ENCODE measurements around the gene ASXL1. TPM values are rescaled to one million over a fixed set of nuclear protein-coding genes. Genes with fewer than 3 reads are reported as not detected.
"Not testable (repeated sequence)": the region's sequence is repeated elsewhere in the genome, so short reads cannot be mapped to it uniquely, and the experiment has no call there.

ASXL1 gene
- total and polyA plus RNA-seq, 4 donors: 24.2 to 96.4 (median 44.4) TPM

DNA sequence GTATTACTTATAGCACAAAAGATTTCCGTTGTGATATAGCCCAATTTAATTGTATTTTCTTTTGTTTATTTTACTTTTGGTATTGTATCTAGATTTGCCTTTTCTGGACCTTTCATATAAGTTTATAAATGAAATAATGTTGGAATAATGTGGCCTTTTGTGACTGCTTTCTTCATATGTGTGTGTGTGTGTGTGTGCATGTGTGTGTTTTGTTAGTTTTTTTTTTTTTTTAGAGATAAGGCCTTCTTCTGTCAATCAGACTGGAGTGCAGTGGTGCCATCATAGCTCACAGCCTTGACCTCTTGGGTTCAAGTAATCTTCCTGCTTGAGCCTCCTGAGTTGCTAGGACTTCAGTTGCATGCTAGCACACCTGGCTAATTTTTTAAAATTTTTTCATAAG is 37.8 kb upstream of the ASXL1 start:
- Histone ChIP-seq H3K27me3 (ENCODE audit: control insufficient read depth in 3 of 3, insufficient read depth in 3 of 3, low read length in 2 of 3) (no peaks in the 10 kb centered on the region), H3K4me1 (ENCODE audit: control insufficient read depth in 5 of 5, insufficient read depth in 5 of 5, low read length in 5 of 5) (no peaks in the 10 kb centered on the region), H3K27ac (ENCODE audit: low read depth in 1 of 2, low read length in 1 of 2) (no peak overlapping the region), H3K36me3 (ENCODE audit: control insufficient read depth in 4 of 4, insufficient read depth in 4 of 4, low read length in 4 of 4) (peaks cover 6 to 22% (median 16%) of the 10 kb centered on the region in 4 donors), H3K9me3 (ENCODE audit: control insufficient read depth in 4 of 4, insufficient read depth in 3 of 4, low read length in 3 of 4) (no peaks in the 10 kb centered on the region), H3K9ac (ENCODE audit: insufficient read depth in 1 of 2, low read length in 2 of 2) (no peak overlapping the region), H3K4me3 (no peak overlapping the region)
- no peak for DNase-seq
- no peak for ATAC-seq (ENCODE audit: insufficient read depth, low FRiP score)
- TF ChIP-seq, protein P1, sequence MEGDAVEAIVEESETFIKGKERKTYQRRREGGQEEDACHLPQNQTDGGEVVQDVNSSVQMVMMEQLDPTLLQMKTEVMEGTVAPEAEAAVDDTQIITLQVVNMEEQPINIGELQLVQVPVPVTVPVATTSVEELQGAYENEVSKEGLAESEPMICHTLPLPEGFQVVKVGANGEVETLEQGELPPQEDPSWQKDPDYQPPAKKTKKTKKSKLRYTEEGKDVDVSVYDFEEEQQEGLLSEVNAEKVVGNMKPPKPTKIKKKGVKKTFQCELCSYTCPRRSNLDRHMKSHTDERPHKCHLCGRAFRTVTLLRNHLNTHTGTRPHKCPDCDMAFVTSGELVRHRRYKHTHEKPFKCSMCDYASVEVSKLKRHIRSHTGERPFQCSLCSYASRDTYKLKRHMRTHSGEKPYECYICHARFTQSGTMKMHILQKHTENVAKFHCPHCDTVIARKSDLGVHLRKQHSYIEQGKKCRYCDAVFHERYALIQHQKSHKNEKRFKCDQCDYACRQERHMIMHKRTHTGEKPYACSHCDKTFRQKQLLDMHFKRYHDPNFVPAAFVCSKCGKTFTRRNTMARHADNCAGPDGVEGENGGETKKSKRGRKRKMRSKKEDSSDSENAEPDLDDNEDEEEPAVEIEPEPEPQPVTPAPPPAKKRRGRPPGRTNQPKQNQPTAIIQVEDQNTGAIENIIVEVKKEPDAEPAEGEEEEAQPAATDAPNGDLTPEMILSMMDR (IDR thresholded peaks at IDR 0.05; ENCODE audit: control extremely low read depth, extremely low read depth): no peak
- 97 to 98% methylated on average over 1 of the region's 1 CpG for WGBS, 2 donors

DNA sequence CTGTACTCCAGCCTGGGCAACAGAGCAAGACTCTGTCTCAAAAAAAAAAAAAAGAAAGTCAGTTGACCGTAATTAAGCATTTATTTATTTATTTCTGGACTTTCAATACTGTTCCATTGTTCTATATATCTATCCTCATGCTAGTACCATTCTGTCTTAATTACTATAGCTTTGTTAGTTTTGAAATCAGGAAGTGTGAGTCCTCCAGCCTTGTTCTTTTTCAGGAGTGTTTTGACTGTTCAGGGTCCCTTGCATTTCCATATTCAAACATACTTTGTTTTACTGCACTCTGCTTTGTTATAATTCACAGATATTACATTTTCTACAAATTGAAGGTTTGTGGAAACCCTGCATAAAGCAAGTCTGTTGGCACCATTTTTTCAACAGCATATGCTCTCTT is 36.7 kb upstream of the ASXL1 start:
- H3K9ac ChIP-seq (ENCODE audit: insufficient read depth in 1 of 2, low read length in 2 of 2): no peak overlapping the region
- no peak overlapping the region for H3K27ac ChIP-seq (ENCODE audit: low read depth in 1 of 2, low read length in 1 of 2)
- WGBS, 2 donors: 80 to 89% methylated on average over 1 of the region's 1 CpG
- no peaks in the 10 kb centered on the region for H3K9me3 ChIP-seq (ENCODE audit: control insufficient read depth in 4 of 4, insufficient read depth in 3 of 4, low read length in 3 of 4)
- DNase-seq (no peak), ATAC-seq (ENCODE audit: insufficient read depth, low FRiP score) (no peak)
- peaks cover 0 to 3% (median 0%) of the 10 kb centered on the region in 5 donors for H3K4me1 ChIP-seq (ENCODE audit: control insufficient read depth in 5 of 5, insufficient read depth in 5 of 5, low read length in 5 of 5)
- H3K4me3 ChIP-seq: no peak overlapping the region
- no peaks in the 10 kb centered on the region for H3K27me3 ChIP-seq (ENCODE audit: control insufficient read depth in 3 of 3, insufficient read depth in 3 of 3, low read length in 2 of 3)
- peaks cover 4 to 17% (median 12%) of the 10 kb centered on the region in 4 donors for H3K36me3 ChIP-seq (ENCODE audit: control insufficient read depth in 4 of 4, insufficient read depth in 4 of 4, low read length in 4 of 4)
- TF ChIP-seq, protein P1 (IDR thresholded peaks at IDR 0.05; ENCODE audit: control extremely low read depth, extremely low read depth): no peak

DNA sequence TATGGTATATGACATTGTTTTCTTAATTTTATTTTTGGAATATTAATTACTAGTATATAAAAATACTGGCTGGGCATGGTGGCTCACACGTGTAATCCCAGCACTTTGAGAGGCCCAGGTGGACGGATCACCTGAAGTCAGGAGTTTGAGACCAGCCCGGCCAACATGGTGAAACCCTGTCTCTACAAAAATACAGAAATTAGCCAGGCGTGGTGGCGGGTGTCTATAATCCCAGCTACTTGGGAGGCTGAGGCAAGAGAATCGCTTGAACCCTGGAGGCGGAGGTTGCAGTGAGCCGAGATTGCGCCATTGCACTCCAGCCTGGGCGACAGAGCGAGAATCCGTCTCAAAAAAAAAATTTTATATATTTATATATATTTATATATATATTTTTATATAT is 35.9 kb upstream of the ASXL1 start:
- not testable (repeated sequence) for H3K9me3 ChIP-seq (ENCODE audit: control insufficient read depth in 4 of 4, insufficient read depth in 3 of 4, low read length in 3 of 4); H3K4me1 ChIP-seq (ENCODE audit: control insufficient read depth in 5 of 5, insufficient read depth in 5 of 5, low read length in 5 of 5); H3K9ac ChIP-seq (ENCODE audit: insufficient read depth in 1 of 2, low read length in 2 of 2); H3K27ac ChIP-seq (ENCODE audit: low read depth in 1 of 2, low read length in 1 of 2); H3K27me3 ChIP-seq (ENCODE audit: control insufficient read depth in 3 of 3, insufficient read depth in 3 of 3, low read length in 2 of 3); DNase-seq; H3K4me3 ChIP-seq; ATAC-seq (ENCODE audit: insufficient read depth, low FRiP score)
- H3K36me3 ChIP-seq (ENCODE audit: control insufficient read depth in 4 of 4, insufficient read depth in 4 of 4, low read length in 4 of 4): peaks cover 5 to 11% (median 8%) of the 10 kb centered on the region in 4 donors
- WGBS, 2 donors: 98% methylated on average over 12 of the region's 12 CpGs

DNA sequence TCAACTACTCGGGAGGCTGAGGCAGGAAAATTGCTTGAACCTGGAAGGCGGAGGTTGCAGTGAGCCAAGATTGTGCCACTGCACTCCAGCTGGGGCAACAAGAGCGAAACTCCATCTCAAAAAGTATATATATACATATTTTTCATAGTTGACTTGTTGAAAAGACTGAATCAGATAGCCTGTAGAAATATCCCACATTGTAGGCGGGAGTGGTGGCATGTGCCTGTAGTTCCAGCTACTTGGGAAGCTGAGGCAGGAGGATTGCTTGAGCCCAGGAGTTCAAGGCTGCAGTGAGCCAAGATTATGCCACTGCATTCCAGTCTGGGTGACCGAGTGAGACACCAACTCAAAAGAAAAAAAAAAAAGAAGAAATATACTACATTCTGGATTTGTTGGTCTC is 34.4 kb upstream of the ASXL1 start:
- WGBS, 2 donors: 96 to 99% methylated on average over 5 of the region's 5 CpGs
- H3K9me3 ChIP-seq (ENCODE audit: control insufficient read depth in 4 of 4, insufficient read depth in 3 of 4, low read length in 3 of 4); H3K27ac ChIP-seq (ENCODE audit: low read depth in 1 of 2, low read length in 1 of 2); DNase-seq; H3K9ac ChIP-seq (ENCODE audit: insufficient read depth in 1 of 2, low read length in 2 of 2); H3K36me3 ChIP-seq (ENCODE audit: control insufficient read depth in 4 of 4, insufficient read depth in 4 of 4, low read length in 4 of 4); H3K27me3 ChIP-seq (ENCODE audit: control insufficient read depth in 3 of 3, insufficient read depth in 3 of 3, low read length in 2 of 3); ATAC-seq (ENCODE audit: insufficient read depth, low FRiP score); H3K4me3 ChIP-seq; H3K4me1 ChIP-seq (ENCODE audit: control insufficient read depth in 5 of 5, insufficient read depth in 5 of 5, low read length in 5 of 5): not testable (repeated sequence)

All from lung (tissue), 12 donors.